Body of pancreas (tissue), 4 donors: ENCODE results near the gene C16orf74. TPM values are rescaled to one million over a fixed set of nuclear protein-coding genes. Genes with fewer than 3 reads are reported as not detected.

Source experiments
- ATAC-seq: fragments of 150-250 bp; one replicate; pipeline ENCODE4 v1.9.1; 2016
- DNase-seq, 4 donors: peaks; one replicate each; pipeline ENCODE4 v3.0.0-alpha.2; 2019
- H3K27ac ChIP-seq, 4 donors: fragments of 200-600 bp; sonication (generic); 1 replicate in 3 of 4; 2 replicates in 1 of 4; pipeline versions ENCODE4 v1.5.1 to v1.6.1; 2016 to 2019; ENCODE audit warnings: mild to moderate bottlenecking in 1 of 4, mixed read lengths in 1 of 4, moderate library complexity in 1 of 4
- H3K27me3 ChIP-seq, 2 donors: fragments of 200-600 bp; sonication (generic); one replicate each; pipeline ENCODE4 v1.6.0; 2016; ENCODE audit warnings: mild to moderate bottlenecking in 1 of 2
- H3K36me3 ChIP-seq, 2 donors: fragments of 200-600 bp; sonication (generic); replicated peaks in 1 of 2; 2 replicates each; pipeline ENCODE4 v1.5.1; 2016; ENCODE audit warnings: low read depth in 2 of 2; ENCODE audit not compliant: insufficient read depth in 1 of 2
- H3K4me1 ChIP-seq: fragments of 200-600 bp; sonication (generic); one replicate; pipeline ENCODE4 v1.6.0; 2016
- H3K4me3 ChIP-seq, 2 donors: fragments of 200-600 bp; sonication (generic); 1 replicate in 1 of 2; 2 replicates in 1 of 2; pipeline ENCODE4 v1.5.1; 2016 to 2019
- H3K9me3 ChIP-seq, 3 donors: fragments of 200-600 bp; sonication (generic); 1 replicate in 2 of 3; 2 replicates in 1 of 3; pipeline ENCODE4 v1.5.1; 2016
- POLR2A ChIP-seq, 3 donors: fragments of 450-650 bp; IDR thresholded peaks; one replicate each; pipeline ENCODE4 v1.6.1; 2016; ENCODE audit warnings: antibody characterized with exemption in 3 of 3, mild to moderate bottlenecking in 2 of 3
- WGBS, 2 donors: methylation state at CpG; one replicate each; pipeline ENCODE4 v1.1.5; 2017; 5-methylcytosine and 5-hydroxymethylcytosine counted together
- intact Hi-C: fragments of 100-400 bp; cut with DNase I; formaldehyde crosslinking; loops from one replicate; pipeline ENCODE4 v1.15.1; 2023
- total RNA-seq, 2 donors: library from RNA; depleted of rRNA; stranded (reverse); fragments of >200 nt; gene quantifications; one replicate each; pipeline ENCODE4 v1.1.0, GENCODE V29; 2016
- TF ChIP-seq, protein P1 (sequence below), 7 experiments: fragments of 450-650 bp in 4 of 7; fragments of 200-600 bp in 3 of 7; sonication (generic) in 3 of 7; IDR thresholded peaks; one replicate each; pipeline ENCODE4 v1.5.1; 2016 to 2019; ENCODE audit warnings: antibody characterized with exemption in 7 of 7

C16orf74 gene
- total RNA-seq, 2 donors from 2014 or later = 1.0 to 5.9 TPM

GRCh38 chr16:85768199-85768598, 17.3 kb upstream of the C16orf74 start:
- ATAC-seq (no peak), DNase-seq (no peak)
- H3K4me3 ChIP-seq = no peak overlapping the region
- no peak overlapping the region for H3K27ac ChIP-seq
- TF ChIP-seq, protein P1, sequence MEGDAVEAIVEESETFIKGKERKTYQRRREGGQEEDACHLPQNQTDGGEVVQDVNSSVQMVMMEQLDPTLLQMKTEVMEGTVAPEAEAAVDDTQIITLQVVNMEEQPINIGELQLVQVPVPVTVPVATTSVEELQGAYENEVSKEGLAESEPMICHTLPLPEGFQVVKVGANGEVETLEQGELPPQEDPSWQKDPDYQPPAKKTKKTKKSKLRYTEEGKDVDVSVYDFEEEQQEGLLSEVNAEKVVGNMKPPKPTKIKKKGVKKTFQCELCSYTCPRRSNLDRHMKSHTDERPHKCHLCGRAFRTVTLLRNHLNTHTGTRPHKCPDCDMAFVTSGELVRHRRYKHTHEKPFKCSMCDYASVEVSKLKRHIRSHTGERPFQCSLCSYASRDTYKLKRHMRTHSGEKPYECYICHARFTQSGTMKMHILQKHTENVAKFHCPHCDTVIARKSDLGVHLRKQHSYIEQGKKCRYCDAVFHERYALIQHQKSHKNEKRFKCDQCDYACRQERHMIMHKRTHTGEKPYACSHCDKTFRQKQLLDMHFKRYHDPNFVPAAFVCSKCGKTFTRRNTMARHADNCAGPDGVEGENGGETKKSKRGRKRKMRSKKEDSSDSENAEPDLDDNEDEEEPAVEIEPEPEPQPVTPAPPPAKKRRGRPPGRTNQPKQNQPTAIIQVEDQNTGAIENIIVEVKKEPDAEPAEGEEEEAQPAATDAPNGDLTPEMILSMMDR (IDR thresholded peaks at IDR 0.05) = no peak
- no peak for TF ChIP-seq POLR2A (IDR thresholded peaks at IDR 0.05)
- no peaks in the 10 kb centered on the region for H3K27me3 ChIP-seq
- no peaks in the 10 kb centered on the region for H3K9me3 ChIP-seq
- no peaks in the 10 kb centered on the region for H3K36me3 ChIP-seq
- 57 to 61% methylated on average over 2 of the region's 2 CpGs for WGBS, 2 donors
- H3K4me1 ChIP-seq = no peaks in the 10 kb centered on the region
- intact Hi-C loops = no loop called here

GRCh38 chr16:85767531-85767930, 16.6 kb upstream of the C16orf74 start:
- DNase-seq (no peak), ATAC-seq (no peak)
- 61 to 79% methylated on average over 8 of the region's 8 CpGs for WGBS, 2 donors
- H3K4me1 ChIP-seq = no peaks in the 10 kb centered on the region
- no peak overlapping the region for H3K27ac ChIP-seq
- no peaks in the 10 kb centered on the region for H3K27me3 ChIP-seq
- intact Hi-C loops = no loop called here
- H3K4me3 ChIP-seq = no peak overlapping the region
- H3K36me3 ChIP-seq = no peaks in the 10 kb centered on the region
- no peak for TF ChIP-seq POLR2A (IDR thresholded peaks at IDR 0.05)
- TF ChIP-seq, protein P1 (IDR thresholded peaks at IDR 0.05) = no peak
- H3K9me3 ChIP-seq = no peaks in the 10 kb centered on the region

DNA sequence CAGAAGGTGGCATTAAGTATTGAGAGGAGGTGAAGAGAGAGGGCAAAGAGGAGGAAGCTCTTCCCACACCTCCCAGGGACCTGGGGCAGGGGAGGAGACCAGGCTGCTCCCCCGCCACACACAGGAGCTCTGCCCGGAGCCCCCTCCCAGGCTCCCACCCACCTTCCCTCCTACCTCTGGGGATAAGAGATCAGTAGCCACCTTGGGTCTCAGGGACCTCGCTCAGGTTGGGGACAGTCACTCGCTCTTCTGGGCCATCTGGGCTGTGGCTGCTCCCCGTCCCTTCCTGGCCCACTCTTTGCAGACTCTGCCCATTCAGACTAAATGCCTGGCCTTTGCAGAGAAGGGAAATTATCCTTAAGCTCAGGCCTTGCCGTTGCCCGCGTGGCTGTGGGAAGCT, 14.9 kb upstream of the C16orf74 start:
- no peak overlapping the region for H3K27ac ChIP-seq
- H3K4me3 ChIP-seq = no peak overlapping the region
- H3K4me1 ChIP-seq = no peaks in the 10 kb centered on the region
- DNase-seq = no peak
- no peaks in the 10 kb centered on the region for H3K36me3 ChIP-seq
- no peak for ATAC-seq
- H3K9me3 ChIP-seq = no peaks in the 10 kb centered on the region
- intact Hi-C loops = no loop called here
- TF ChIP-seq, protein P1 (IDR thresholded peaks at IDR 0.05) = no peak
- TF ChIP-seq POLR2A (IDR thresholded peaks at IDR 0.05) = no peak
- H3K27me3 ChIP-seq = no peaks in the 10 kb centered on the region
- 62 to 68% methylated on average over 8 of the region's 8 CpGs for WGBS, 2 donors

- no peaks in the 10 kb centered on the region for H3K36me3 ChIP-seq
- ATAC-seq = no peak
- H3K27ac ChIP-seq = no peak overlapping the region
- no peaks in the 10 kb centered on the region for H3K9me3 ChIP-seq
- no peaks in the 10 kb centered on the region for H3K4me1 ChIP-seq
- WGBS, 2 donors = 63 to 74% methylated on average over 6 to 8 of the region's 8 CpGs
- no peak for DNase-seq
- TF ChIP-seq, protein P1 (IDR thresholded peaks at IDR 0.05) = no peak
- no peak for TF ChIP-seq POLR2A (IDR thresholded peaks at IDR 0.05)
- intact Hi-C loops = no loop called here
- no peaks in the 10 kb centered on the region for H3K27me3 ChIP-seq
- H3K4me3 ChIP-seq = no peak overlapping the region
Observed at GRCh38 chr16:85765211-85765610, 14.3 kb upstream of the C16orf74 start.

- no peaks in the 10 kb centered on the region for H3K27me3 ChIP-seq
- no peak overlapping the region for H3K27ac ChIP-seq
- TF ChIP-seq, protein P1 (IDR thresholded peaks at IDR 0.05) = no peak
- TF ChIP-seq POLR2A (IDR thresholded peaks at IDR 0.05) = no peak
- 69 to 82% methylated on average over 2 of the region's 2 CpGs for WGBS, 2 donors
- DNase-seq (no peak), ATAC-seq (no peak)
- H3K4me3 ChIP-seq = no peak overlapping the region
- intact Hi-C loops = no loop called here
- no peaks in the 10 kb centered on the region for H3K4me1 ChIP-seq
- no peaks in the 10 kb centered on the region for H3K9me3 ChIP-seq
- H3K36me3 ChIP-seq = no peaks in the 10 kb centered on the region
Observed at GRCh38 chr16:85763616-85764015, 12.7 kb upstream of the C16orf74 start.
